ENCODE measurements around the gene ACYP2.
"Not testable (repeated sequence)": the region's sequence is repeated elsewhere in the genome, so short reads cannot be mapped to it uniquely, and the experiment has no call there.

The ACYP2 gene

DNA sequence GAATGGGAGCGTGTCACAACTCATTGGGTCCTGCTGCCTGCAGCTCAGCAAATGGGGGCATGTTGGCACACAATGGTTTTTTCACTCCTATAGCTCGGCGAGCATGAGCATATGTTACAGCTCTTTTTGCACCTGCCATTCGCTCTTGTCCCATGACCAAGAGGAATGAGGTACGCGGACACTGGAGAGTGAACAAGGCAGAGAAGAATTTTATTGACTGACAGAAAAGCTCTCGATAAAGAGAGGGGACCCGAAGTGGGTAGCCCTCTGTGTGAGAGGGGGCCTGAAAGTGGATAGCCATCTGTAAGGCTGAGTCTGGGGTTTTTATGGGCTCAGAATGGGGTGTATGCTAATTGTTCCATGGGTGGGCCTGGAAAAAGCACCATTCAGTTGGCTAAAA lies 5.5 kb downstream of the ACYP2 start:
- DNase-seq (ENCODE audit: low read depth, low spot score), result no peak
- Histone ChIP-seq H3K9me3 (ENCODE audit: low read depth, low read length) (peaks cover 7% of the 10 kb centered on the region; the same call in 1 of the 2 replicates), H3K36me3 (ENCODE audit: insufficient read depth, low read length) (0 out of 2 replicates have a peak, but pooled peaks cover 5% of the 10 kb centered on the region), H3K27ac (no peak overlapping the region), H3K9ac (ENCODE audit: insufficient read length) (no peak overlapping the region), H3K4me3 (no peak overlapping the region)
- TF ChIP-seq POLR2AphosphoS5 (IDR thresholded peaks at IDR 0.05; ENCODE audit: borderline replicate concordance, low read depth, low read length) (no peak), FOXP2 (optimal IDR thresholded peaks at IDR 0.05; ENCODE audit: control extremely low read depth, extremely low read length, insufficient read depth) (no peak), EZH2 (IDR thresholded peaks at IDR 0.05) (no peak)

DNA sequence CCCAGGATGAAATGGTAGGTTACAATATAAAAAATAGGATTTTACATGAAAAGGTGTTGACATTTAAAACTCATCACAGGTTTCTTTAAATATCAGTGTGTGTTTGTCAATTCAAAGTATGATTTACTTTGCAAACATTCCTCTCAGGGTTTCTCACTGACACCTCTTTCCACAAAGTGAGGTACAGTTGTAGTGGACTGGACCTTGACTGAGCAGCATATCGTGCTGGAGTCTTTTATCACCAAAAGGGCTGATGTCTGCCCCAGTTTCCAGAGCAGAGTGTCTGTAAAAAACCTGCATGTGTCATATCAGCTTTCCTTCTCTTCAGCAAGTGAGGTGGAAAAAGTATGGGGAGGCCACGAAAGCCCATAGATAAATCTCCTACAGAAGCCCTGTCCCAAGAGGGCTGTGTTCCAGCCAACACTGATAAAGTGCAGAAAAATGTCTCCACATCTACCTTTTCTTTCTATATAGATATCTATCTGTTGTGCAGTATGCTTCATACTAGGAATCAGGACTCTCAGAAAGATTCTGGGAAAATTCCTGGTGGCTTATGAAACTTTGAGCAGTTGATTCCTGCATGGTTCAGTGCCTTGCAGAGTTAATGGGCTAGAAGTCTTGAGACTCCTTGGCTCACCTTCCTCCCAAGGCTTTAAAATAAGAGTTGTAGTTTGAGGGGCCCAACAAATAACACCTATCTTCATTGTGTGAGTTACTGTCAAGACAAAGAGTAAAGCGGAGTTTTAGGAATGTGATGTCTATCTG lies 6.9 kb downstream of the ACYP2 start:
- TF ChIP-seq POLR2AphosphoS5 (IDR thresholded peaks at IDR 0.05; ENCODE audit: borderline replicate concordance, low read depth, low read length) (no peak), FOXP2 (optimal IDR thresholded peaks at IDR 0.05; ENCODE audit: control extremely low read depth, extremely low read length, insufficient read depth) (no peak), EZH2 (IDR thresholded peaks at IDR 0.05) (no peak)
- Histone ChIP-seq H3K27ac (no peak overlapping the region), H3K9me3 (ENCODE audit: low read depth, low read length) (no peaks in the 10 kb centered on the region), H3K9ac (ENCODE audit: insufficient read length) (no peak overlapping the region), H3K36me3 (ENCODE audit: insufficient read depth, low read length) (no peaks in the 10 kb centered on the region), H3K4me3 (no peak overlapping the region)
- no peak for DNase-seq (ENCODE audit: low read depth, low spot score)

DNA sequence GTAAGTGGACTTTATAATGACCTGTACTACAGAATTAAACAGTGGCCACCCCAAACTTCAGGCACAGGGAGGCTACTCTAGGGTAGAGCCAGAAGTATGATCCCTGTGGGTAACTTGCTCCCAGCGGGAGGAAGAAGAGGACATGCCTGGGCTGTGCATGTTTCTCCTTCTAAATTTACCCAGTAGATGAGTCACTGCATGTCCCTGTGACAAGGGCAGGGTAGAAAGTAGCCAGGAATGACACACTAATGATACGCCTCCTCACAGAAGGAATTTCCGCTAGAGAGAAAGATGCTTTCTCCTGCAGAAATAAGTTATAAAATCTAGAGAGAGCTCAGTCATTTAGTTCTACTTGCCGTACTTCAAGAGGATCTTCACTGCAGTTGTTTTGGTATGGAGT lies 7.5 kb downstream of the ACYP2 start:
- no peak for TF ChIP-seq FOXP2 (optimal IDR thresholded peaks at IDR 0.05; ENCODE audit: control extremely low read depth, extremely low read length, insufficient read depth)
- TF ChIP-seq POLR2AphosphoS5 (IDR thresholded peaks at IDR 0.05; ENCODE audit: borderline replicate concordance, low read depth, low read length), result no peak
- no peak for TF ChIP-seq EZH2 (IDR thresholded peaks at IDR 0.05)
- H3K4me3 ChIP-seq, result no peak overlapping the region
- no peaks in the 10 kb centered on the region for H3K9me3 ChIP-seq (ENCODE audit: low read depth, low read length)
- no peak overlapping the region for H3K9ac ChIP-seq (ENCODE audit: insufficient read length)
- no peaks in the 10 kb centered on the region for H3K36me3 ChIP-seq (ENCODE audit: insufficient read depth, low read length)
- no peak for DNase-seq (ENCODE audit: low read depth, low spot score)
- H3K27ac ChIP-seq, result no peak overlapping the region

DNA sequence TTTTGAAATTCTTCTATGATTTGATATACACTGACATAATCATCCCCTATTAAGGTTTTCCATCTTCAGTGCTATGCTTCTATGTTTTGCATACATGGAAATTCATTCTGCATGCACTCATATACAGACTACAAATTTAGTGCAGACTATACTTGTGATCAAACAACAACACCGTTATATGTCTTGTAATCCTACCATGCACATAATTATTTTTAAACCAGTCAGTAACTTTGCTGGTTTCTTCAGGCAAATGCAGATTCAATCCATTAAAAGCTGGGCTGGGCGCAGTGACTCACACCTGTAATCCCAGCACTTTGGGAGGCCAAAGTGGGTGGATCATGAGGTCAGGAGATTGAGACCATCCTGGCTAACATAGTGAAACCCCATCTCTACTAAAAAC lies 11.8 kb downstream of the ACYP2 start:
- H3K9ac ChIP-seq (ENCODE audit: insufficient read length), result not testable (repeated sequence)

DNA sequence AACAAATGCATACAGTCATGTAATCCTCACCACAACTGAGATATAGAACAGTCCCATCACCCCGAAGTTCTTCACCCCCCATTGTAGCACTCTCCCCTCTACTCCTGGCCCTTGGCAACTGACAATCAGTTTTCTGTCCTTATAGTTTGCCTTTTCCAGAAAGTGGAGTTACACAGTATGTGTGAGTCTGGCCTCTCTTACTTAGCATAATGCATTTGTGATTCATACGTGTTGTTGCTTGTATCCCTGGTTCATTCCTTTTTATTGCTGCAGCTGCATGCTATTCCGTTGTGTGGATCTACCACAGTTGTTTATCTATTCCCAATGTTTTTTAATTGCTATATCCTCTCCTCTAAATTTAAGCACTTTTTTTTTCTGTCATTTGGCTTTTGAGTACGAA lies 17.6 kb downstream of the ACYP2 start:
- Histone ChIP-seq H3K4me3 (no peak overlapping the region), H3K9ac (ENCODE audit: insufficient read length) (no peak overlapping the region), H3K9me3 (ENCODE audit: low read depth, low read length) (no peaks in the 10 kb centered on the region)

More for the DNA sequence above, 11.8 kb downstream of the ACYP2 start:
- not testable (repeated sequence) for H3K9me3 ChIP-seq (ENCODE audit: low read depth, low read length); H3K27ac ChIP-seq; H3K36me3 ChIP-seq (ENCODE audit: insufficient read depth, low read length); DNase-seq (ENCODE audit: low read depth, low spot score); H3K4me3 ChIP-seq

DNA sequence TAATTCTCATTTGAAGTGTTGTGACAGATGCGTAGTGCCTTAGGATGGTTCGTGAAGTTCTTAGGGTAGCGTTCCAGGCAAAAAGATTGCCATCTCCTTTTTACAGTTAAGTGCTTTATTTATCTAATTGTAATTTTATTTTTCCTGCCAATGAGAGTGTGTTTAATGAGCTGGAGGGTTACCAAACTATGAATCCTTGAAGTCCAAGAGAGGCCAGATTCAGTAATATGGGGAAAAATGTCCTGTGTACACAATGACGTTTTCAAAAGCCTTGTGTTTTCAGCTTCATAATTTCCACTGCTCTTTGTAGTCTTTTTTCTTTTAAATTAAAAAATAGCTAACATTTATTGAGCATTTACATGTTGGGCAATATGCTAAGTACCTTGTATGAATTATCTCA lies 23.8 kb downstream of the ACYP2 start:
- TF ChIP-seq POLR2AphosphoS5 (IDR thresholded peaks at IDR 0.05; ENCODE audit: borderline replicate concordance, low read depth, low read length) (no peak), EZH2 (IDR thresholded peaks at IDR 0.05) (no peak), FOXP2 (optimal IDR thresholded peaks at IDR 0.05; ENCODE audit: control extremely low read depth, extremely low read length, insufficient read depth) (no peak)
- H3K27ac ChIP-seq, result no peak overlapping the region
- H3K9me3 ChIP-seq (ENCODE audit: low read depth, low read length), result no peaks in the 10 kb centered on the region
- H3K36me3 ChIP-seq (ENCODE audit: insufficient read depth, low read length), result no peaks in the 10 kb centered on the region
- no peak overlapping the region for H3K9ac ChIP-seq (ENCODE audit: insufficient read length)
- H3K4me3 ChIP-seq, result no peak overlapping the region
- DNase-seq (ENCODE audit: low read depth, low spot score), result no peak

More for the DNA sequence above, 17.6 kb downstream of the ACYP2 start:
- TF ChIP-seq FOXP2 (optimal IDR thresholded peaks at IDR 0.05; ENCODE audit: control extremely low read depth, extremely low read length, insufficient read depth) (no peak), POLR2AphosphoS5 (IDR thresholded peaks at IDR 0.05; ENCODE audit: borderline replicate concordance, low read depth, low read length) (no peak), EZH2 (IDR thresholded peaks at IDR 0.05) (no peak)
- no peak for DNase-seq (ENCODE audit: low read depth, low spot score)
- H3K36me3 ChIP-seq (ENCODE audit: insufficient read depth, low read length), result no peaks in the 10 kb centered on the region
- H3K27ac ChIP-seq, result no peak overlapping the region

DNA sequence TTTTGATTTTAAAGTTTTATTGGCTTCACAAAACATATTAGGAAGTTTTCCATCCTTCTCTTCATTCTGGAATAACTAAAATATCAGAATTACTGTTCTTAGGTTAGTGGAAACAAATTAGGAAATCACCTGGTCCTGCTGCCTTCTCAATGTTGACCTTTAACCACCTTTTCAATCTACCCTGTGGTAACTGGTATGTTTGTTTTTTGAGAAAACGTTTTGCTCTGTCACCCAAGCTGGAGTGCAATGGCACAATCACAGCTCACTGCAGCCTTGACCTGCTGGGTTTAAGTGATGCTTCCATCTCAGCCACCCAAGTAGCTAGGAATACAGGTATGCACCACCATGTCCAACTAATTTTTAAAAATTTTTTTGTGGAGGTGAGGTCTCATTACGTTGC lies 28.4 kb downstream of the ACYP2 start:
- TF ChIP-seq POLR2AphosphoS5 (IDR thresholded peaks at IDR 0.05; ENCODE audit: borderline replicate concordance, low read depth, low read length), result no peak
- TF ChIP-seq FOXP2 (optimal IDR thresholded peaks at IDR 0.05; ENCODE audit: control extremely low read depth, extremely low read length, insufficient read depth), result no peak
- TF ChIP-seq EZH2 (IDR thresholded peaks at IDR 0.05), result no peak
- H3K9me3 ChIP-seq (ENCODE audit: low read depth, low read length), result no peaks in the 10 kb centered on the region
- no peak overlapping the region for H3K4me3 ChIP-seq
- DNase-seq (ENCODE audit: low read depth, low spot score), result no peak
- H3K36me3 ChIP-seq (ENCODE audit: insufficient read depth, low read length), result no peaks in the 10 kb centered on the region
- H3K9ac ChIP-seq (ENCODE audit: insufficient read length), result no peak overlapping the region
- no peak overlapping the region for H3K27ac ChIP-seq

DNA sequence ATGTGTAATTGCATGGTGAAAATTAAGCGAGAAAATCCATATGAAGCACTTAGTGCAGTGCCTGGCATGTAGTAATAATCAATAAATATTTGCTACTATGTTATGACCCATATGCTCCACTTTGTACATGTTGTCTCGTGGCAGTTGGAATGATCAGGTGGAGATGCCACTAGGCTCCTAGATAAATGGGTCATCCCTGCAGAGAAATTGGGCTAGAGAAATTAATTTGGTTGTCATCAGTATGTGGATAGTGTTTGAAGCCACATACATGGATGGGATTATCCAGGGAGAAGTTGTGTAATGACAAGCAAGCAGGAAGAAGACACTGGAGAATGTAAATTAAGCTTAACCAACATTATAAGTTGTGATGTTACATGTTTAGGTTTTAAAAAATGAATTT lies 33.0 kb downstream of the ACYP2 start:
- H3K36me3 ChIP-seq (ENCODE audit: insufficient read depth, low read length), result no peaks in the 10 kb centered on the region
- DNase-seq (ENCODE audit: low read depth, low spot score), result no peak
- TF ChIP-seq POLR2AphosphoS5 (IDR thresholded peaks at IDR 0.05; ENCODE audit: borderline replicate concordance, low read depth, low read length), result no peak
- TF ChIP-seq EZH2 (IDR thresholded peaks at IDR 0.05), result no peak
- no peak for TF ChIP-seq FOXP2 (optimal IDR thresholded peaks at IDR 0.05; ENCODE audit: control extremely low read depth, extremely low read length, insufficient read depth)
- no peak overlapping the region for H3K9ac ChIP-seq (ENCODE audit: insufficient read length)
- H3K4me3 ChIP-seq, result no peak overlapping the region
- H3K27ac ChIP-seq, result no peak overlapping the region
- 0 out of 2 replicates have a peak, but pooled peaks cover 4% of the 10 kb centered on the region for H3K9me3 ChIP-seq (ENCODE audit: low read depth, low read length)

Measured in SK-N-MC (cell line).